Activated T-cell treated with anti-CD3 and anti-CD28 coated beads, Interleukin-2, amount 50 U/mL, for 24 hours (primary cell): ENCODE results near the gene NR4A2.

Experiments
- DNase-seq: peaks from one replicate; pipeline ENCODE4 v3.0.0-alpha.2; 2020
- H3K27ac Mint-ChIP-seq: 2 replicates; pipeline ENCODE4 v1.8.0; 2020; ENCODE audit warnings: mild to moderate bottlenecking, mixed read lengths
- H3K27me3 Mint-ChIP-seq: 2 replicates; pipeline ENCODE4 v1.8.0; 2020; ENCODE audit warnings: mixed read lengths
- H3K36me3 Mint-ChIP-seq: 2 replicates; pipeline ENCODE4 v1.8.0; 2020; ENCODE audit warnings: low read depth, mixed read lengths
- H3K4me1 Mint-ChIP-seq: 2 replicates; pipeline ENCODE4 v1.8.0; 2020; ENCODE audit warnings: low read depth, mixed read lengths
- H3K4me3 Mint-ChIP-seq: 2 replicates; pipeline ENCODE4 v1.8.0; 2020; ENCODE audit warnings: mild to moderate bottlenecking, moderate library complexity, mixed read lengths
- H3K9me3 Mint-ChIP-seq: 2 replicates; pipeline ENCODE4 v1.8.0; 2020; ENCODE audit warnings: mixed read lengths

Gene NR4A2

DNA sequence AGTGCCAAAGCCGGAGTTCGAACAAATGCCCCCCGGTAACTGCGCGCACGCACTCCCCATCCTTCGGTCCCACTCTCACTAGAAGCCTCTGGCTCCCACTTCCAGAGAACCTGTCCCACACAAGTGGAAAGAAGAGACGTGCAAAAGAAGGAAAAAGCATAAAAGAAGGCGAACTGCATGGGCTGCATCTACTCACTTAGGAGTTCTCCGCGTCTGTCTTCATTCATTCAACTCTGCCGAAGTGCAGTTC lies 312 bp downstream of the NR4A2 start:
- Mint-ChIP-seq H3K27ac (peak overlapping the region; percentile 99), H3K27me3 (peaks cover 15% of the 10 kb centered on the region), H3K4me1 (peaks cover 64% of the 10 kb centered on the region), H3K4me3 (peak overlapping the region; percentile 92), H3K9me3 (no peaks in the 10 kb centered on the region), H3K36me3 (peaks cover 55% of the 10 kb centered on the region)
- DNase-seq, result no peak

- H3K4me1 Mint-ChIP-seq, result peaks cover 64% of the 10 kb centered on the region
These were observed 793 bp downstream of the NR4A2 start for GRCh38 chr2:156331572-156332283.

GRCh38 chr2:156329927-156330726 lies 2.4 kb downstream of the NR4A2 start:
- Mint-ChIP-seq H3K36me3 (peaks cover 76% of the 10 kb centered on the region), H3K4me1 (peaks cover 55% of the 10 kb centered on the region), H3K27me3 (peaks cover 21% of the 10 kb centered on the region), H3K27ac (no peak overlapping the region), H3K4me3 (peak overlapping the region; percentile 92), H3K9me3 (no peaks in the 10 kb centered on the region)
- DNase-seq, result no peak

More at GRCh38 chr2:156331572-156332283, 793 bp downstream of the NR4A2 start:
- peak overlapping the region; percentile 99 for H3K27ac Mint-ChIP-seq
- H3K9me3 Mint-ChIP-seq, result no peaks in the 10 kb centered on the region
- peaks cover 60% of the 10 kb centered on the region for H3K36me3 Mint-ChIP-seq
- H3K27me3 Mint-ChIP-seq, result peaks cover 15% of the 10 kb centered on the region
- DNase-seq, result peak; percentile 60
- H3K4me3 Mint-ChIP-seq, result peak overlapping the region; percentile 92

DNA sequence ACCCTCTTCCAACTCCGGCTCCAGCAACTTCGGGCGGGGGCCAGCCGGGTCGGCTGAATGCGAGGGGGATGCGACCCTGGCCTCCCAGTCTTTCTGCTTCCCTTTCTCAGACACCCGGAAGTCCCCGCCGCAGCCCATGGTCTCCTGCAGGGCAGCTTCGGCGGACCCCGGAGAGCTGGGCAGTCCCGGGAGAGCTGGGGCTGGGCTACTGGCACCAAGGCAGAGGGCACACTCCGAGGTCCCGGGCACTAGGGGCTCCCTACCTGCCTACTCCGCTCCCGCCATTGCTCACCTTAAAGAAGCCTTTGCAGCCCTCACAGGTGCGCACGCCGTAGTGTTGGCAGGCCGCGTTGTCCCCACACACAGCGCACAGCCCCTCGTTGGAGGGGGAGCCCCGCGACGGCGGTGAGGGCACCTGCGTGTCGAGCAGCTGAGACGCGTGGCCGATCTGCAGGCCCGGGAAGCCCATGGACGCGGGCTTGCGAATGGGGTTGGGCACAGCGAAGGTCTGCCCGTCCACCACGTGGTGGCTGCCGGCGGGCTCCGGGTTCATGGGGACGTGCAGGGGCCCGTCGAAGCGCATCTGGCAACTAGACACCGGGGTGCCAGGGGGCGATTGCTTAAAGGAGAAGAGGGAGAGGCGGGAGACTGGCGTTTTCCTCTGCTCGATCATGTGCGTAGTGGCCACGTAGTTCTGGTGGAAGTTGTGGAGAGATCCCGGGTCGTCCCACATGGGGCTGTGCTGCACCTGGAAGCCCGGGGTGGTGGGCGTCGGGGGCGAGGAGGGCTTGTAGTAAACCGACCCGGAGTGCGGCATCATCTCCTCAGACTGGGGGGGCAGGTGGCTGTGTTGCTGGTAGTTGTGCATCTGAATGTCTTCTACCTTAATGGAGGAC lies 3.2 kb downstream of the NR4A2 start:
- peaks cover 22% of the 10 kb centered on the region for H3K27me3 Mint-ChIP-seq
- no peaks in the 10 kb centered on the region for H3K9me3 Mint-ChIP-seq
- H3K4me1 Mint-ChIP-seq, result peaks cover 50% of the 10 kb centered on the region
- H3K36me3 Mint-ChIP-seq, result peaks cover 84% of the 10 kb centered on the region
- no peak for DNase-seq
- peak overlapping the region; percentile 92 for H3K4me3 Mint-ChIP-seq
- peak overlapping the region; percentile 3 for H3K27ac Mint-ChIP-seq

DNA sequence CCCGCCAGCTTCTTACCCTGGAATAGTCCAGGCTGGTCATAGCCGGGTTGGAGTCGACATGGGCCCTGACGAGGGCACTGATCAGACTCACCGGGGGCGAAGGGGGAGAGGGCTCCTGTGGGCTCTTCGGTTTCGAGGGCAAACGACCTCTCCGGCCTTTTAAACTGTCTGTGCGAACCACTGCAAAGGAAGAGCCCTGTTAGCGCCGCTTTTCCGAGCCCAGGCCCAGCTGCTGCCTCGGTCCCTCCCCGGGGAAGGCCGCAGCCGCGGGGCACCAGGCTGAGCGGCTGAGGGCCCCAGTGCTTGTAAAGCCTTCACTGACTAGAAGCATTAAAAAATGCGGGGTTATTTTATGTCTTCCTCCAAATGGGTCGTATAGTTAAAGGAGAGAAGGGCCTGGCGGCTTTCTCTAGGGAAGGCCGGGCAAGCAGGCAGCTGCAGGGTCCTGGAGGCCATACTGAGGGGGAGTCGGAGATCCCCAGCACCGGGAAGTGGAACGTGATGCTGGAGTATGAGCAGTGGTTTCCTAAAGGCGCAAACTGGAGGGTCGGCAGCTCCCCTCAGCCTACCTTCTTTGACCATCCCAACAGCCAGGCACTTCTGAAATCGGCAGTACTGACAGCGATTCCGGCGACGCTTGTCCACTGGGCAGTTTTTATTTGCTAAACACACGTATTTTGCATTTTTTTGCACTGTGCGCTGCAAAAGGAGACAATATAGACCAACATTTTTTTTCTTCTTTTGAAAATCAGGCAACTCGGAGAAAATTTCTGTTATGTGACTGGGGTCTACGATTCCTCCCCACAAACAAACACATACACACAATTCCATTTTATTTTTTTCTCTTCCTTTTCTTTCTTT lies 4.5 kb downstream of the NR4A2 start:
- Mint-ChIP-seq H3K27ac (no peak overlapping the region), H3K4me3 (peak overlapping the region; percentile 33), H3K4me1 (peaks cover 47% of the 10 kb centered on the region), H3K36me3 (peaks cover 93% of the 10 kb centered on the region), H3K27me3 (peaks cover 33% of the 10 kb centered on the region), H3K9me3 (no peaks in the 10 kb centered on the region)
- DNase-seq, result no peak

- H3K27ac Mint-ChIP-seq, result no peak overlapping the region
- H3K27me3 Mint-ChIP-seq, result peaks cover 48% of the 10 kb centered on the region
- H3K9me3 Mint-ChIP-seq, result no peaks in the 10 kb centered on the region
- peaks cover 82% of the 10 kb centered on the region for H3K36me3 Mint-ChIP-seq
- H3K4me1 Mint-ChIP-seq, result peaks cover 51% of the 10 kb centered on the region
- no peak for DNase-seq
- H3K4me3 Mint-ChIP-seq, result no peak overlapping the region
These were observed 5.9 kb downstream of the NR4A2 start for GRCh38 chr2:156326526-156327095.

DNA sequence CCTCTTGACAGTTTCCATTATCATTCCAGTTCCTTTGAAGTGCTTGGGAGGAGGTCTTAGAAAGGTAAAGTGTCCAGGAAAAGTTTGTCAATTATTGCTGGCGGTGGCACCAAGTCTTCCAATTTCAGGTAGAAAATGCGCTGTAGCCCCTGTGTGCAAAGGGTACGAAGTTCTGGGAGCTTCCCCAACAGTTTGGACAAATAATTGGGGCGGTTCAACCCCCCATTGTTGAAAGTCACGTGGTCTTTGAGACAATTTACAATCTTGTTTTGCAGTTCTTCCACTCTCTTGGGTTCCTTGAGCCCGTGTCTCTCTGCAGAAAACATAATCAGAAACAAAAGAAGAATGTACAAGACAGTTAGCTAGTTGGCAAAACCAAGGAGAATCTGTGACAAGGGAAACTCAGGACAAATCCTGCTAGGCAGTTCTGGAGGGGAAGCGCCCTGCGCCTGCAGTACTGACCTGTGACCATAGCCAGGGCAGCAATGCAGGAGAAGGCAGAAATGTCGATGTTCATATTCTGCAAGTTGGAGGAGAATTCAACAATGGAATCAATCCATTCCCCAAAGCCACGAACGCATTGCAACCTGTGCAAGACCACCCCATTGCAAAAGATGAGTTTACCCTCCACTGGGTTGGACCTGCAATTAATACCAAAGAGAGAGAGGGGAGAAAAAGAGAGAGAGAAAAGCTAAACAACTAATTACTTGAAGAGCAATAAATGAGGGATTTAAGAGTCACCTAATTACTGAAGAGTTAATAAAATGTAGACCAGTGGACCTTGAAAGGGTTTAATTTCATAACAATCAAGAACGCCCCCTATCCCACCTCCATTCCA lies 6.6 kb downstream of the NR4A2 start:
- DNase-seq, result no peak
- H3K4me1 Mint-ChIP-seq, result peaks cover 51% of the 10 kb centered on the region
- H3K36me3 Mint-ChIP-seq, result peaks cover 81% of the 10 kb centered on the region
- H3K27ac Mint-ChIP-seq, result no peak overlapping the region
- no peak overlapping the region for H3K4me3 Mint-ChIP-seq
- H3K27me3 Mint-ChIP-seq, result peaks cover 55% of the 10 kb centered on the region
- H3K9me3 Mint-ChIP-seq, result no peaks in the 10 kb centered on the region

- DNase-seq, result no peak
- peaks cover 60% of the 10 kb centered on the region for H3K36me3 Mint-ChIP-seq
- H3K9me3 Mint-ChIP-seq, result no peaks in the 10 kb centered on the region
- H3K4me3 Mint-ChIP-seq, result no peak overlapping the region
- H3K4me1 Mint-ChIP-seq, result peaks cover 45% of the 10 kb centered on the region
- H3K27ac Mint-ChIP-seq, result no peak overlapping the region
- peaks cover 68% of the 10 kb centered on the region for H3K27me3 Mint-ChIP-seq
These were observed 8.8 kb downstream of the NR4A2 start for GRCh38 chr2:156323754-156324153.

DNA sequence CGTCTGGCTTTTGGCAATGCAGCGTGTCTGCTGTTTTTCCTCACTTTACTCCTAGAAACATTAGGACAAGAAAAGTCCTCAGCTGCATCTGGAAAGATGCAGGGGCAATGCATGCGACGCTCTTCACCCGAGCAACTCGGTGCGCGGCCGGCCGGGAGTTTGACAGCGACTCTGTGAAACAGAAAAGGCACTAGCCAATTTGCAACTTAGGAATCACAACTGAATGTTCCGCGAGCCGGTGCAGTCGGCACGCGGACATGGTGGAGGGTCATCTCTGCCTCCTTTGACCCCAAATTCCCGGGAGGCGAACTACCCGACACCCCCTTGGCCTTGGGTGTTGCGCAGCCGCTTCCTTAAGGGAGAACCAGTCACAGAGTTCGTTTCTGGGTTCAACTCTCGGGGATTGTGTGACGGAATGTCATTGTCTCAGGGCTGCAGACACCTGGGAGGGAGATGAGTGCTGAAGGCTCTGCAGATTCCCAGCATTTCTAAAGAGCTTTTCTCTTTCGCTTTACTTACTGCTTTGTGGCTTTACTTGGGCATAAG lies 9.8 kb downstream of the NR4A2 start:
- peaks cover 40% of the 10 kb centered on the region for H3K4me1 Mint-ChIP-seq
- DNase-seq, result no peak
- H3K36me3 Mint-ChIP-seq, result peaks cover 50% of the 10 kb centered on the region
- H3K9me3 Mint-ChIP-seq, result no peaks in the 10 kb centered on the region
- H3K27me3 Mint-ChIP-seq, result peaks cover 68% of the 10 kb centered on the region
- H3K4me3 Mint-ChIP-seq, result peak overlapping the region; percentile 73
- no peak overlapping the region for H3K27ac Mint-ChIP-seq

- no peak for DNase-seq
- peaks cover 44% of the 10 kb centered on the region for H3K36me3 Mint-ChIP-seq
- no peaks in the 10 kb centered on the region for H3K9me3 Mint-ChIP-seq
- H3K4me1 Mint-ChIP-seq, result peaks cover 40% of the 10 kb centered on the region
- H3K27ac Mint-ChIP-seq, result no peak overlapping the region
- peak overlapping the region; percentile 73 for H3K4me3 Mint-ChIP-seq
- peaks cover 74% of the 10 kb centered on the region for H3K27me3 Mint-ChIP-seq
These were observed 10.4 kb downstream of the NR4A2 start for GRCh38 chr2:156322051-156322685.

DNA sequence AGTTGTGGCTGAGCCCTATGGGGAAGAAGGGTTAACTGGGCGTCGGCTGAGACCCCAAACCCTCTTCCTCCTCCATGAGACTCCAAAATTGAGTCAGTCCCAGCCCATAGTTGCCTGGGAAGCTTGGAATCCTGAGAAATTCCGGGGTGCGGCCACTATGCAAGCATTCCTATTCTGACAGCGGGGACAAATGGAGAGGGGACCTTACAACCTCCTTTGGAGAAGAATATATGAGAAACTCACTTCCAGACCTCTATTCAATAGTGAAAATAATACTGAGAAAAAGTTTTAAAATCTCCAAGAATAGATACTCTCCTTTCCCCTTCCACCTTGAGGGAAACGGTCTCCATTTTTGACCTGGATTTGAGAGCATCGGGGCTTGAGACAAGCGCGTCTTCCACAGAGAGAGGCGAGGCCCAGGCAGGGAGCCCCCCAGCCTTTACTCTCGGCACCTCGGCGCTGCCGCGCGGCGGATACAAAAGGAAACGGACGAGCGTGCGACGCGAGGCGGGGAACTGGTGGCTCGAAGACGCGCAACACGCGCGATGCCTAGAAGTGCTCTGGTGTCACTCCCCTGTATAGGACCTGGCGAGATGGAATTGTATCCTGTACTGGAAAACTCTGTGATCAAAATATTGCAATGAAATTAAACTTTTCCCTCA lies 11.1 kb downstream of the NR4A2 start:
- H3K36me3 Mint-ChIP-seq, result peaks cover 36% of the 10 kb centered on the region
- H3K4me1 Mint-ChIP-seq, result peaks cover 40% of the 10 kb centered on the region
- peak; percentile 59 for DNase-seq
- no peak overlapping the region for H3K27ac Mint-ChIP-seq
- no peaks in the 10 kb centered on the region for H3K9me3 Mint-ChIP-seq
- peak overlapping the region; percentile 73 for H3K4me3 Mint-ChIP-seq
- peaks cover 78% of the 10 kb centered on the region for H3K27me3 Mint-ChIP-seq

- Mint-ChIP-seq H3K4me1 (peaks cover 40% of the 10 kb centered on the region), H3K4me3 (peak overlapping the region; percentile 73), H3K36me3 (peaks cover 29% of the 10 kb centered on the region), H3K27ac (no peak overlapping the region), H3K27me3 (peaks cover 79% of the 10 kb centered on the region), H3K9me3 (no peaks in the 10 kb centered on the region)
- DNase-seq, result no peak
These were observed 11.9 kb downstream of the NR4A2 start for GRCh38 chr2:156320486-156321098.
